NK-92 treated with Interleukin-12 subunit alpha and Interleukin-12 subunit beta, amount 100 ng/mL, for 24 hours (cell line): ENCODE results near the gene FMN2.

ENCODE experiments used
- DNase-seq: peaks from one replicate; lab custom pipeline; 2025; lab: John Stamatoyannopoulos, UW

Gene FMN2

DNA sequence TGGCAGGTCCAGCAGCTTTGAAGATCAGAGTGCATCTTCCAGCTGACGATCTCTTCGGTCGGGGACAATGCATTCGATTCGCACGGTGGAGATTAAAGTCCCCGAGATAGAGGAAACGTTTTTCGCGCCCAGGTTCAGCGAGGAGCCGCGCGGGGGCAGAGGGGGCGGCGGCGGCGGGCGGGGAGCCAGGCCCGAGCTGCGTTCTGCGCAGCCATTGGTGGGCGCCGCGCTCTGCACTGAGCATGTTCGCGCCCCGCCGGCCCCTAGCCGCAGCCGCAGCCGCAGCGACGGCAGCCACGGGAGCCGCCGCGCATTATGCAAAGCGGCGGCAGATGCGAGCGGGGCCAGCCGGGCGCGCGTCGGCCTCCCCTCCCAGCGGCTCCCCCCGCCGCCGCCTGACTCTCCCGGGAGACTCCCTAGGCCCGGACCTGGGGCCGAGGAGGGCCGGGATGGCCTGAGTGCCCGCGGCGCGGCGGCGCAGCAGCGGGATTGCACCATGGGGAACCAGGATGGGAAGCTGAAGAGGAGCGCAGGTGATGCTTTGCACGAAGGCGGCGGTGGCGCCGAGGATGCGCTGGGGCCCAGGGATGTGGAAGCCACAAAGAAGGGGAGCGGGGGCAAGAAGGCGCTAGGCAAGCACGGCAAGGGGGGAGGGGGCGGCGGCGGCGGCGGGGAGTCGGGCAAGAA is at the start of gene FMN2:
Gene FMN2, plus strand, starts transcription at position 270 of the 687 bp plus-strand sequence. Its CDS starts 227 bp downstream, at position 497.
- DNase-seq: no peak

DNA sequence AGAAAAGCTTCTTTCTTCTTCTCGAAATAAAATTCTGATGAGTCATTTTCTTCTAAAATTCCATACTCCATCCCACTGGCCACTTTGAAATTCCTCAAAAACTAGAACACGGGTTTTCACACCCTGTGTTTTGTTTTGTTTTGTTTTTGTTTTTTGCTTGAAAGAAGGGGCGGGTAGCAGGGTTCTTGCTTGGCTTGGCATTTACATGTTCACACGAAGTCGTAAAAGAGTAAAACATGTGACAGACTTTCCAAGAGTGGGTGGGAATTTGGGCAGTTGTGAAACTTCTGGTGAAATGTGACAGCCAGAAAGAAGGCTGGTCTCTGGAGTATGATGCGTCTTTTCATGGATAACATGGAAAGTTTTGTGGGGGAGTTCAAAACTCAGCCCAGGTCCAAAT is 47.1 kb upstream of the FMN2 start:
- no peak for DNase-seq

- no peak for DNase-seq
Observed at GRCh38 chr1:240046000-240046399, 45.7 kb upstream of the FMN2 start.

DNA sequence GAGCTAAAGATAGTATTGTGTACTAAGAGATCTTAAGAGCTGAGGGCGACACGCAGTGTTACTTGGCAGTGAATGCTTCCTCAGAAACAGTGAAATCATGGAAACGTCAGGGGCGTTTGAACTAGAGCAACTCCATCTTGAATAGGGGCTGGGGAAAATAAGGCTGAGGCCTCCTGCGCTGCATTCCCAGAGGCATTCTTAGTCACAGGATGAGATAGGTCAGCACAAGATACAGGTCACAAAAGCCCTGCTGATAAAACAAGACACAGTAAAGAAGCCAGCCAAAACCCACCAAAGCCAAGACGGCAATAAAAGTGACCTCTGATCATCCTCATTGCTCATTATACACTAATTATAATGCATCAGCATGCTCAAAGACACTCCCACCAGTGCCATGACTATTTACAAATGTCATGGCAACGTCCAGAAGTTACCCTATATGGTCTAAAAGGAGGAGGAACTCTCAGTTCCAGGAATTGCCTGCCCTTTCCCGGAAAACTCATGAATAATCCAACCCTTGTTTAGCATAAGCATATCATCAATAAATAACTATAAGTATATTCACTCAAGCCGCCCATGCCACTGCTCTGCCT is 37.5 kb upstream of the FMN2 start:
- no peak for DNase-seq

DNA sequence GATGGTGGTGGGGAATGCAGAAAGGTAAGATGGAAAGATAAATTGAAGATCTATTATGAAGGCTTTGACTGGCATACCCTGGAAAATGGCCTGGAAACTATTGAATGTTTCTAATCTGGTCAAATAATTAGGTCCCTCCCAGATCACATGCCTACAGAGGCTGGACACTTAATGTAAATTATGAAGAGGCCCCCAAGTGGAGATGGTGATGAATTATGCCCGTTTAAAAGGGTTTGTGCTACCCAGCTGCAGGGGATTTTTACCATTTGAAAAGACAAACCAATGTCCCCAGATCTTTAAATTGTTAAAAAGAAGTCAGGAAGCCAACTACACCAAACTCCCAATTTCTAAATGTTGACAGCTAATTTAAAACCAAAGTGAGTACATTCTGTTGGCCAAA is 35.7 kb upstream of the FMN2 start:
- no peak for DNase-seq

DNA sequence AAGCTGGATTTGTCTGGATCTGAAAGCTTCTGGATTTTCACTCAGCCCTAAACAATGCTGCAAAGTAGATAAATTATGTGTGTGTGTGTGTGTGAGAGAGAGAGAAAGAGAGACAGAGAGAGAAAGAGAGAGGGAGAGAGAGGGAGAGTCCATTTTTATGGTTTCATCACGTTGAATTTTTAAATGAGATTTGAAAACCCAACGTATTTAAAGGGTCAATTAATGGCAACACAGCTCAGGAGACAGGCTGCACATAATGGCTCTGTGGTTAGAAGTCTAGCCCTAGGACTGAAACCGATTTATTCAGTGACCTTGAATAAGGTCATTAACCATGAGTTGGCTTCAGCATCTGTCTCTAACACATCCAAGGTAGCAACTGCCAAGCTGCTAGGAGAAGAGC is 35.3 kb upstream of the FMN2 start:
- no peak for DNase-seq

- DNase-seq: no peak
Observed at GRCh38 chr1:240058049-240058448, 33.6 kb upstream of the FMN2 start.

GRCh38 chr1:240068961-240069360 is 22.7 kb upstream of the FMN2 start:
- no peak for DNase-seq

- no peak for DNase-seq
Observed at GRCh38 chr1:240070188-240070587, 21.5 kb upstream of the FMN2 start.

DNA sequence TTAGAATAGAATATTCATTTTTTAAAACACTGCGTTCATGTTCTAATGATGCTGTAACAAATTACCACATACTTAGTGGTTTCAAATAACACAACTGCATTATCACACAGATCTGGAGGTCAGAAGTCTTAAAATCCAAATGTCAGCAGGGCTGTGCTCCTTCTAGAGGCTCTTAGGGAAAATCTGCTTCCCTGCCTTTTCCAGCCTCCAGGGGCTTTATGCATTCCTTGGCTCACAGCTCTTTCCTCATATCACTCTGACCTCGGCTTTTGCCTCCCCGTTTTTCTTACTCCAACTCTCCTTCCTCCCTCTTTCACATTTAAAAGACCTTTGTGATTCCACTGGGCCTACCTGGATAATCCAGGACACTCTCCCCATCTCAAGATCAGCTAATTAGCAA is 18.6 kb upstream of the FMN2 start:
- no peak for DNase-seq

DNA sequence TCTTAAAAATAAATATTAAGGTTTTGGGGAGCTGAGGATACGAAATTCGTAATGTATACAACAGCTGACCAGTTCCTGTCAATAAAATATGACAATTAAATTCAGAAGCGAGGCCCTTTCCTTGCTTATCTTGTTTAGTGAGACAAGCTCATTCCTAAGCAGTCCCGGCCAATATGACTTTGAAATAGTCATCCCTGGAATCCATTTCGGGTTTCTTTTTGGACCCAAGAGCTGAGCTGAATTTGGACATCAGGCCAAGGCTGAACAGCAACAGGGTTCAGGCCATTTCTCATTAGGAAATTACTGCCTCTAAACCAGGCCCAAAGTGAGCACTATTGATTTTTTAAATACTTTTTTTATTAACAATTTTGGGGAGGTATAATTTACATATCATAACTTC is 17.3 kb upstream of the FMN2 start:
- no peak for DNase-seq

DNA sequence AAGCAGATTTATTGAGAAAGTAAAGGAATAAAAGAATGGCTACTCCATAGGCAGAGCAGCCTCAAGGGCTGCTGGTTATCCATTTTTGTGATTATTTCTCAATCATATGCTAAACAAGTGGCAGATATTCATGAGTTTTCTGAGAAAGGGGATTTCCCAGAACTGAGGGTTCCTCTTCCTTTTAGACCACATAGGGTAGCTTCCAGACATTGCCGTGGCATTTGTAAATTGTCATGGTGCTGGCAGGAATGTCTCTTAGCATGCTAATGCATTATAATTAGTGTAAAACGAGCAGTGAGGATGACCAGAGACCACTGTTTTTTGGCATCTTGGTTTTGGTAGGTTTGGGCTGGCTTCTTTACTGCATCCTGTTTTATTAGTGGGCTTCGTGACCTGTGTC is 16.8 kb upstream of the FMN2 start:
- no peak for DNase-seq

- no peak for DNase-seq
Observed at GRCh38 chr1:240084337-240084736, 7.3 kb upstream of the FMN2 start.

- DNase-seq: no peak
Observed at GRCh38 chr1:240084749-240085148, 6.9 kb upstream of the FMN2 start.

GRCh38 chr1:240086726-240087125 is 5.0 kb upstream of the FMN2 start:
- DNase-seq: no peak

- no peak for DNase-seq
Observed at GRCh38 chr1:240090014-240090413, 1.7 kb upstream of the FMN2 start.

GRCh38 chr1:240090957-240091600 is 604 bp upstream of the FMN2 start:
- DNase-seq: no peak

DNA sequence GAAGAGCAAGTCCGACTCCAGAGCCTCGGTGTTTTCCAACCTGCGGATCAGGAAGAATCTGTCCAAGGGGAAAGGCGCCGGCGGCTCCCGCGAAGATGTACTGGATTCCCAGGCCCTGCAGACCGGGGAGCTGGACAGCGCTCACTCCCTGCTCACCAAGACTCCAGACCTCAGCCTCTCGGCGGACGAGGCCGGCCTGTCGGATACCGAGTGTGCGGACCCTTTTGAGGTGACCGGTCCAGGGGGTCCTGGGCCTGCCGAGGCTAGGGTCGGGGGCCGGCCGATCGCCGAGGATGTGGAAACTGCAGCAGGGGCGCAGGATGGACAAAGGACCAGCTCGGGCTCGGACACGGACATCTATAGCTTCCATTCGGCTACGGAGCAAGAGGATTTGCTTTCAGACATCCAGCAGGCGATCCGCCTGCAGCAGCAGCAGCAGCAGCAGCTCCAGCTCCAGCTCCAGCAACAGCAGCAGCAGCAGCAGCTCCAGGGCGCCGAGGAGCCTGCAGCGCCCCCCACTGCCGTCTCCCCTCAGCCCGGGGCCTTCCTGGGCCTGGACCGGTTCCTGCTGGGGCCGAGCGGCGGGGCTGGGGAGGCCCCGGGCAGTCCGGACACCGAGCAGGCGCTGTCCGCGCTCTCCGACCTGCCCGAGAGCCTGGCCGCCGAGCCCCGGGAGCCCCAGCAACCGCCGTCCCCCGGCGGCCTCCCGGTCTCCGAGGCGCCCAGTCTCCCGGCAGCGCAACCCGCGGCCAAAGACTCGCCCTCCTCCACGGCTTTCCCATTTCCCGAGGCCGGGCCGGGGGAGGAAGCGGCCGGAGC is 827 bp downstream of the FMN2 start:
- DNase-seq: no peak

- no peak for DNase-seq
Observed at GRCh38 chr1:240093120-240093961, 1.7 kb downstream of the FMN2 start.

GRCh38 chr1:240094041-240094722 is 2.5 kb downstream of the FMN2 start:
- DNase-seq: no peak

- no peak for DNase-seq
Observed at GRCh38 chr1:240096974-240097373, 5.3 kb downstream of the FMN2 start.
